Testis (tissue), 2 donors: Measurements from ENCODE around the gene FANCE.

ENCODE experiments used
- CTCF ChIP-seq, 3 experiments: fragments of 450-650 bp in 2 of 3; fragments of 200-600 bp in 1 of 3; sonication (generic) in 1 of 3; IDR thresholded peaks; one replicate each; pipeline ENCODE4 v1.5.1; 2016 to 2019; ENCODE audit warnings: antibody characterized with exemption in 3 of 3, mild to moderate bottlenecking in 2 of 3, moderate library complexity in 1 of 3
- POLR2A ChIP-seq: fragments of 450-650 bp; IDR thresholded peaks from one replicate; pipeline ENCODE4 v1.6.1; 2017; ENCODE audit warnings: antibody characterized with exemption, mild to moderate bottlenecking, moderate library complexity

- no peak for TF ChIP-seq CTCF (IDR thresholded peaks at IDR 0.05)
- TF ChIP-seq POLR2A: no peak
Measured at GRCh38 chr6:35488517-35488862, 36.4 kb downstream of the FANCE start.
